Caco-2 (cell line): ENCODE data around the gene TGFB3. TPM values are rescaled to one million over a fixed set of nuclear protein-coding genes. Genes with fewer than 3 reads are reported as not detected.

Source experiments
- BruUV-seq: library from RNA; stranded (reverse); fragments of 400-500 nt; replicated peaks from 2 replicates; lab custom pipeline; 2021; lab: Mats Ljungman, UMichigan
- CTCF ChIA-PET: fragments of 300-600 bp; sonication (Branson Sonifier 250); formaldehyde crosslinking; loops from one replicate; lab custom pipeline; 2022; ENCODE audit warnings: antibody characterized with exemption; lab: Charles Lee
- POLR2A ChIA-PET: fragments of 300-600 bp; sonication (Branson Sonifier 250); formaldehyde crosslinking; loops from one replicate; lab custom pipeline; 2022; ENCODE audit warnings: antibody characterized with exemption; lab: Charles Lee
- DNase-seq, 2 experiments: peaks; one replicate each; pipeline versions ENCODE4 v3.0.0 to v3.0.0-alpha.2; 2020 to 2022
- H3K27me3 ChIP-seq: replicated peaks from 2 replicates; pipeline ENCODE4 v1.6.0; 2011; ENCODE audit warnings: low read length; ENCODE audit not compliant: control insufficient read depth, insufficient read depth
- H3K36me3 ChIP-seq: 2 replicates; pipeline ENCODE4 v1.5.1; 2011; ENCODE audit warnings: low read length; ENCODE audit not compliant: control insufficient read depth, insufficient read depth
- H3K4me1 ChIP-seq: fragments of 250-450 bp; sonication (Bioruptor Pico); 2 replicates; pipeline ENCODE4 v1.5.1; 2020; ENCODE audit warnings: mild to moderate bottlenecking
- H3K4me3 ChIP-seq: 2 replicates; pipeline ENCODE4 v1.5.1; 2011; ENCODE audit warnings: low read depth, mild to moderate bottlenecking, control low read depth, low read length
- H3K9me3 ChIP-seq: fragments of 250-450 bp; sonication (Bioruptor Pico); 2 replicates; pipeline ENCODE4 v1.5.1; 2020; ENCODE audit warnings: mild to moderate bottlenecking, moderate library complexity
- H3K27ac Mint-ChIP-seq: one replicate; pipeline ENCODE4 v1.8.0; 2022; ENCODE audit warnings: mixed read lengths; ENCODE audit not compliant: unreplicated experiment
- H3K27me3 Mint-ChIP-seq: one replicate; pipeline ENCODE4 v1.8.0; 2022; ENCODE audit warnings: mixed read lengths; ENCODE audit not compliant: insufficient read depth, unreplicated experiment
- H3K36me3 Mint-ChIP-seq: one replicate; pipeline ENCODE4 v1.8.0; 2022; ENCODE audit warnings: mild to moderate bottlenecking, mixed read lengths; ENCODE audit not compliant: insufficient read depth, unreplicated experiment
- H3K4me1 Mint-ChIP-seq: one replicate; pipeline ENCODE4 v1.8.0; 2022; ENCODE audit warnings: low read depth, mixed read lengths; ENCODE audit not compliant: unreplicated experiment
- H3K4me3 Mint-ChIP-seq: one replicate; pipeline ENCODE4 v1.8.0; 2022; ENCODE audit warnings: mild to moderate bottlenecking, moderate library complexity, mixed read lengths; ENCODE audit not compliant: unreplicated experiment
- H3K9me3 Mint-ChIP-seq: one replicate; pipeline ENCODE4 v1.8.0; 2022; ENCODE audit warnings: mixed read lengths; ENCODE audit not compliant: unreplicated experiment
- CTCF ChIP-seq, 2 experiments: fragments of 200-600 bp in 1 of 2; IDR thresholded peaks; 1 replicate in 1 of 2; 2 replicates in 1 of 2; pipeline versions ENCODE4 v1.5.1 to v1.8.0; 2011 to 2022; ENCODE audit warnings: antibody characterized with exemption in 1 of 2, control low read depth in 1 of 2, inconsistent platforms in 1 of 2, low read depth in 1 of 2, low read length in 1 of 2, mild to moderate bottlenecking in 1 of 2, moderate library complexity in 1 of 2; ENCODE audit not compliant: insufficient read depth in 1 of 2, severe bottlenecking in 1 of 2, unreplicated experiment in 1 of 2
- intact Hi-C: fragments of 100-400 bp; cut with micrococcal nuclease; formaldehyde crosslinking; loops from one replicate; pipeline ENCODE4 v1.10.0; 2022; ENCODE audit not compliant: unreplicated experiment
- total RNA-seq: library from RNA; stranded (reverse); gene quantifications from 2 replicates; pipeline ENCODE4 v1.2.3, GENCODE V29; 2022

The TGFB3 gene
- total RNA-seq, 1 experiment from 2014 or later = 10.2 TPM

- POLR2A ChIA-PET = no interaction called here
Measured at GRCh38 chr14:75995372-75996041, 13.7 kb upstream of the TGFB3 start.

GRCh38 chr14:75993567-75994041 lies 11.8 kb upstream of the TGFB3 start:
- POLR2A ChIA-PET = no interaction called here
- H3K36me3 ChIP-seq = no peaks in the 10 kb centered on the region; the same call in 1 of the 2 replicates

More at GRCh38 chr14:75995372-75996041, 13.7 kb upstream of the TGFB3 start:
- TF ChIP-seq CTCF (IDR thresholded peaks at IDR 0.05; ENCODE audit: insufficient read depth in 1 of 2, low read depth in 1 of 2, low read length in 1 of 2, severe bottlenecking in 1 of 2, unreplicated experiment in 1 of 2) = no peak
- no peaks in the 10 kb centered on the region for H3K4me1 ChIP-seq
- H3K27me3 ChIP-seq = no peaks in the 10 kb centered on the region
- DNase-seq = no peak
- no peak overlapping the region for H3K4me3 Mint-ChIP-seq
- no peak overlapping the region for H3K27ac Mint-ChIP-seq
- no peaks in the 10 kb centered on the region for H3K9me3 Mint-ChIP-seq
- BruUV-seq = no TSS peak
- CTCF ChIA-PET = interaction anchor here (0.5 to 1.1 kb wide), 2 partner anchors 13 to 78 kb away, joined by 4 to 5 read pairs; no protein-coding TSS in a partner anchor
- no peaks in the 10 kb centered on the region for H3K27me3 Mint-ChIP-seq
- H3K4me1 Mint-ChIP-seq = no peaks in the 10 kb centered on the region
- no peaks in the 10 kb centered on the region; the same call in 1 of the 2 replicates for H3K36me3 ChIP-seq
- peaks cover 5% of the 10 kb centered on the region for H3K36me3 Mint-ChIP-seq
- intact Hi-C loops = no loop called here
- H3K9me3 ChIP-seq = no peaks in the 10 kb centered on the region
- H3K4me3 ChIP-seq = no peak overlapping the region

GRCh38 chr14:75991753-75992152 lies 10.0 kb upstream of the TGFB3 start:
- Mint-ChIP-seq H3K27me3 (no peaks in the 10 kb centered on the region), H3K4me1 (no peaks in the 10 kb centered on the region), H3K4me3 (no peak overlapping the region), H3K27ac (no peak overlapping the region), H3K36me3 (peaks cover 10% of the 10 kb centered on the region), H3K9me3 (no peaks in the 10 kb centered on the region)
- BruUV-seq = no TSS peak
- no peaks in the 10 kb centered on the region; the same call in 1 of the 2 replicates for H3K36me3 ChIP-seq
- no peaks in the 10 kb centered on the region; the same call in 1 of the 2 replicates for H3K4me1 ChIP-seq
- ChIA-PET CTCF (no interaction called here), POLR2A (no interaction called here)
- no peaks in the 10 kb centered on the region for H3K9me3 ChIP-seq
- H3K27me3 ChIP-seq = no peaks in the 10 kb centered on the region
- TF ChIP-seq CTCF (IDR thresholded peaks at IDR 0.05; ENCODE audit: insufficient read depth in 1 of 2, low read depth in 1 of 2, low read length in 1 of 2, severe bottlenecking in 1 of 2, unreplicated experiment in 1 of 2) = no peak
- intact Hi-C loops = no loop called here
- H3K4me3 ChIP-seq = no peak overlapping the region
- no peak for DNase-seq

More at GRCh38 chr14:75993567-75994041, 11.8 kb upstream of the TGFB3 start:
- no peak for DNase-seq
- no peaks in the 10 kb centered on the region for H3K9me3 ChIP-seq
- H3K4me1 Mint-ChIP-seq = no peaks in the 10 kb centered on the region
- H3K4me3 ChIP-seq = no peak overlapping the region
- no peaks in the 10 kb centered on the region for H3K9me3 Mint-ChIP-seq
- no peaks in the 10 kb centered on the region for H3K27me3 ChIP-seq
- BruUV-seq = no TSS peak
- H3K4me3 Mint-ChIP-seq = no peak overlapping the region
- H3K4me1 ChIP-seq = no peaks in the 10 kb centered on the region
- intact Hi-C loops = no loop called here
- H3K27ac Mint-ChIP-seq = no peak overlapping the region
- CTCF ChIA-PET = no interaction called here
- TF ChIP-seq CTCF (IDR thresholded peaks at IDR 0.05; ENCODE audit: insufficient read depth in 1 of 2, low read depth in 1 of 2, low read length in 1 of 2, severe bottlenecking in 1 of 2, unreplicated experiment in 1 of 2) = no peak
- H3K27me3 Mint-ChIP-seq = no peaks in the 10 kb centered on the region
- H3K36me3 Mint-ChIP-seq = peaks cover 10% of the 10 kb centered on the region
